OCI-LY3 (cell line): ENCODE data around the gene KPNA4.

Experiments
- CTCF ChIP-seq: fragments of 200-600, 300-600 bp; sonication (generic); IDR thresholded peaks from 2 replicates; pipeline ENCODE4 v1.5.1; 2014; ENCODE audit warnings: antibody characterized with exemption, low read length, low read depth
- EZH2phosphoT487 ChIP-seq: fragments of 200-600 bp; shearing (Covaris generic); IDR thresholded peaks from 2 replicates; pipeline ENCODE4 v1.6.1; 2018; ENCODE audit warnings: antibody characterized with exemption, mixed run types, low read depth

GRCh38 chr3:160464321-160464720 is 101.0 kb downstream of the KPNA4 start:
- no peak for TF ChIP-seq CTCF
- no peak for TF ChIP-seq EZH2phosphoT487
